Omental fat pad (tissue), 4 donors: Measurements from ENCODE around the gene ARHGEF16. TPM values are rescaled to one million over a fixed set of nuclear protein-coding genes. Genes with fewer than 3 reads are reported as not detected.

Experiments used
- ATAC-seq: fragments of 150-250 bp; one replicate; pipeline ENCODE4 v1.9.1; 2016; ENCODE audit warnings: mild to moderate bottlenecking, moderate library complexity; ENCODE audit not compliant: low FRiP score
- DNase-seq: peaks from one replicate; pipeline ENCODE4 v3.0.0-alpha.2; 2019; ENCODE audit warnings: low spot score
- total RNA-seq, 4 donors: library from RNA; depleted of rRNA; stranded (reverse); fragments of >200 nt; gene quantifications; one replicate each; pipeline ENCODE4 v1.1.0, GENCODE V29; 2016
- TF ChIP-seq, protein P1 (sequence below), 3 donors: fragments of 450-650 bp; IDR thresholded peaks; one replicate each; pipeline ENCODE4 v1.5.1; 2016 to 2017; ENCODE audit warnings: antibody characterized with exemption in 3 of 3, mild to moderate bottlenecking in 3 of 3, moderate library complexity in 2 of 3

The ARHGEF16 gene
- total RNA-seq, 4 donors from 2014 or later: 0.36 to 3.2 (median 1.9) TPM

DNA sequence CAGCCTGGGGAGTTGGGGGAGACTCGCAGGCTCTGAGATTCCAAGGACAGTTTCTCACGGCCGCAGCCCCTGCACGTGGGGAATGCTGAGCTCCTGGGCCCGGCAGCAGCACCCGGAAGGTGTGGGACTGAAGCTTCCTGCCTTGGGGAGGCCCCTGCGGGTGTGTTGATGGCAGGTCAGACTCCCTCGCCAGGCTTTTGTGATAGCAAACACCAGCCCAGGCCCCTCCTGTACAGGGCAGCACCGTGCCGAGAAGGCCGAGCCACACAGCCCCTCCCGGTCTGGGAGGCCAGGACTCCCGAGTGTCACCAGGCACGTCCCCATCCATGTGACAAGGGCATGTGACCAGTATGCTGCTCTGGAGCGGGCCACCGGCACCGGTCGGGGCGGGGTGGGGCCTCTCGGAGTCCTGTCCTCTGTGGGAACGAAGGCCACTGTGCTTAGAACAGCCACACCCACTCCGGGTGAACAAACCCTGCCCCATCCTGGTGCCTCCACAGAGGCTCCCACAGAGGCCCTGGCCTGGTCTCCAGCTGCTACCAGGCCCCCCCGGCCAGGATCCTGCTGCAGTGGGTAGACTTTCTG lies 31.1 kb upstream of the ARHGEF16 start:
- TF ChIP-seq, protein P1, sequence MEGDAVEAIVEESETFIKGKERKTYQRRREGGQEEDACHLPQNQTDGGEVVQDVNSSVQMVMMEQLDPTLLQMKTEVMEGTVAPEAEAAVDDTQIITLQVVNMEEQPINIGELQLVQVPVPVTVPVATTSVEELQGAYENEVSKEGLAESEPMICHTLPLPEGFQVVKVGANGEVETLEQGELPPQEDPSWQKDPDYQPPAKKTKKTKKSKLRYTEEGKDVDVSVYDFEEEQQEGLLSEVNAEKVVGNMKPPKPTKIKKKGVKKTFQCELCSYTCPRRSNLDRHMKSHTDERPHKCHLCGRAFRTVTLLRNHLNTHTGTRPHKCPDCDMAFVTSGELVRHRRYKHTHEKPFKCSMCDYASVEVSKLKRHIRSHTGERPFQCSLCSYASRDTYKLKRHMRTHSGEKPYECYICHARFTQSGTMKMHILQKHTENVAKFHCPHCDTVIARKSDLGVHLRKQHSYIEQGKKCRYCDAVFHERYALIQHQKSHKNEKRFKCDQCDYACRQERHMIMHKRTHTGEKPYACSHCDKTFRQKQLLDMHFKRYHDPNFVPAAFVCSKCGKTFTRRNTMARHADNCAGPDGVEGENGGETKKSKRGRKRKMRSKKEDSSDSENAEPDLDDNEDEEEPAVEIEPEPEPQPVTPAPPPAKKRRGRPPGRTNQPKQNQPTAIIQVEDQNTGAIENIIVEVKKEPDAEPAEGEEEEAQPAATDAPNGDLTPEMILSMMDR (IDR thresholded peaks at IDR 0.05): no peak
- ATAC-seq (no peak), DNase-seq (no peak)

GRCh38 chr1:3423896-3424611 lies 30.4 kb upstream of the ARHGEF16 start:
- TF ChIP-seq, protein P1 (IDR thresholded peaks at IDR 0.05): no peak
- no peak for ATAC-seq
- no peak for DNase-seq

- TF ChIP-seq, protein P1 (IDR thresholded peaks at IDR 0.05): no peak
- ATAC-seq (no peak), DNase-seq (no peak)
Observed at GRCh38 chr1:3425486-3426215, 28.8 kb upstream of the ARHGEF16 start.

GRCh38 chr1:3426956-3427535 lies 27.4 kb upstream of the ARHGEF16 start:
- DNase-seq (no peak), ATAC-seq (no peak)
- TF ChIP-seq, protein P1 (IDR thresholded peaks at IDR 0.05): no peak

DNA sequence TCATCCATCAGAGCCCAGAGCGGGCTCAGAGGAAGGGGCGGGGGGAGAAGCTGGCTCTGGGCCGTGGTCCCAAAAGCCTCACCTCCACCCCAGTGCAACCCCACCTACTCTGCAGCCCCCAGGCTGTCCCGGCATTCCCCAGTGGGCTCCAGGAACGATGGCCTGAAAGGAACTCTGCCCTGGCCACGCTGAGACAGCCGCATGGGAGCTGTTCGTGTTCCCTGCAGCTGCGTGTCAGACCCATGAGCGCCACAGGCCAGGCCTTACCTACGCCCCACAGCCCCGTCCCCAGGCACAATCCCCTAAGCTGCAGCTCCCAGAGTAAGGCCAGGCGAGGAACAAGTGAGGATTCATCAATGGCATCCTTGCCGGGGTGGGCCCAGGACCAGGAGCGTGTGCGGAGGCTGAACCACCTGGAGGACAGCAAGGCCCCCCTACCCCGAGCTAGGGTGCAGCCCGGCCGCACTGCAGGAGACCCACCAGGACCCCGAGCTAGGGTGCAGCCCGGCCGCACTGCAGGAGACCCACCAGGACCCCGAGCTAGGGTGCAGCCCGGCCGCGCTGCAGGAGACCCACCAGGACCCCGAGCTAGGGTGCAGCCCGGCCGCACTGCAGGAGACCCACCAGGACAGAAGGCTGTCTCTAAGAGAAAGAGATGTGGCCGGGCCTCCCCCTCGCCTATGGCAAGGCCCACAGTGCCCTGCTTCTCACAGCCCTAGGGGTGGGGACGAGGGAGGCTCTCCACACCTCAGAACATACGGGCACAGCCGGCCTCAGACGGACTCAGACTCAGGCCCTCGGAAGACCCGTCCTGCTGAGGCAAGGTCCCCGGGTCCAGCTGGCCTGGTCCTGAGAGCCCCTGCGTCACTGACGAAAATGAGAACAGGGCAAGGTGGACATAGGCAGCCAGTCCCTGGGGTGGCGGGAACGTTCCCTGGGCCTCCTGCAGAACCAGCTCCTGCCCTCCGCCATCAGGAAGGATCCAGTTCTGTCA lies 26.5 kb upstream of the ARHGEF16 start:
- TF ChIP-seq, protein P1 (IDR thresholded peaks at IDR 0.05): no peak
- ATAC-seq: no peak
- no peak for DNase-seq

GRCh38 chr1:3428899-3429298 lies 25.6 kb upstream of the ARHGEF16 start:
- TF ChIP-seq, protein P1 (IDR thresholded peaks at IDR 0.05): no peak
- DNase-seq: no peak
- ATAC-seq: no peak
